Vagina (tissue), 2 donors: ENCODE measurements around the gene MBD5.

Experiments used
- CTCF ChIP-seq, 3 experiments: fragments of 450-650 bp in 2 of 3; fragments of 200-600 bp in 1 of 3; sonication (generic) in 1 of 3; IDR thresholded peaks; one replicate each; pipeline ENCODE4 v1.5.1; 2017 to 2019; ENCODE audit warnings: antibody characterized with exemption in 3 of 3, mild to moderate bottlenecking in 2 of 3, moderate library complexity in 2 of 3
- POLR2A ChIP-seq, 2 donors: fragments of 450-650 bp; IDR thresholded peaks; one replicate each; pipeline ENCODE4 v1.6.1; 2017; ENCODE audit warnings: antibody characterized with exemption in 2 of 2, mild to moderate bottlenecking in 2 of 2, moderate library complexity in 2 of 2

- TF ChIP-seq CTCF (IDR thresholded peaks at IDR 0.05) = no peak
- TF ChIP-seq POLR2A (IDR thresholded peaks at IDR 0.05) = no peak
These were observed 145.1 kb downstream of the MBD5 start for GRCh38 chr2:148165975-148166374.
